H54 (cell line): ENCODE measurements around the gene ONECUT1.
"Not testable (repeated sequence)": the region's sequence is repeated elsewhere in the genome, so short reads cannot be mapped to it uniquely, and the experiment has no call there.

ENCODE experiments used
- DNase-seq: peaks from one replicate; pipeline ENCODE4 v3.0.0; 2011; ENCODE audit warnings: low spot score, mixed read lengths; ENCODE audit not compliant: insufficient read length
- FAIRE-seq: peaks from 3 replicates; lab custom pipeline; 2011; peaks lifted over from hg19 to GRCh38; lab: Jason Lieb, UNC
- POLR2A ChIP-seq: IDR thresholded peaks from 2 replicates; pipeline ENCODE4 v1.6.1; 2011; ENCODE audit warnings: low read depth, mild to moderate bottlenecking, low read length

ONECUT1 gene

GRCh38 chr15:52790169-52790708, at the start of gene ONECUT1:
TSS of gene ONECUT1 (minus strand) at chr15:52790336. CDS start at chr15:52789884, 452 bp downstream.
- FAIRE-seq (no peak), DNase-seq (peak; percentile 78)
- peak; percentile 51; the same call in 1 of the 2 replicates for TF ChIP-seq POLR2A

GRCh38 chr15:52834379-52834778, 44.2 kb upstream of the ONECUT1 start:
- no peak for FAIRE-seq
- no peak for DNase-seq
- no peak for TF ChIP-seq POLR2A

GRCh38 chr15:52824169-52824942, 34.2 kb upstream of the ONECUT1 start:
- not testable (repeated sequence) for DNase-seq, FAIRE-seq

- DNase-seq, result no peak
- FAIRE-seq, result no peak
- no peak for TF ChIP-seq POLR2A
Observed at GRCh38 chr15:52822475-52822874, 32.3 kb upstream of the ONECUT1 start.

- FAIRE-seq (no peak), DNase-seq (no peak)
- no peak for TF ChIP-seq POLR2A
Observed at GRCh38 chr15:52819253-52819652, 29.1 kb upstream of the ONECUT1 start.

- not testable (repeated sequence) for DNase-seq, FAIRE-seq
Observed at GRCh38 chr15:52815899-52816298, 25.8 kb upstream of the ONECUT1 start.

GRCh38 chr15:52808996-52809395, 18.9 kb upstream of the ONECUT1 start:
- FAIRE-seq (no peak), DNase-seq (no peak)
- TF ChIP-seq POLR2A, result no peak

GRCh38 chr15:52808441-52808840, 18.3 kb upstream of the ONECUT1 start:
- no peak for TF ChIP-seq POLR2A
- DNase-seq, result no peak
- FAIRE-seq, result no peak

- DNase-seq (no peak), FAIRE-seq (no peak)
- TF ChIP-seq POLR2A, result no peak
Observed at GRCh38 chr15:52806284-52806655, 16.1 kb upstream of the ONECUT1 start.

- no peak for TF ChIP-seq POLR2A
- FAIRE-seq (no peak), DNase-seq (no peak)
Observed at GRCh38 chr15:52805351-52806283, 15.5 kb upstream of the ONECUT1 start.

GRCh38 chr15:52804526-52805081, 14.5 kb upstream of the ONECUT1 start:
- TF ChIP-seq POLR2A, result no peak
- FAIRE-seq, result no peak
- DNase-seq, result no peak

- DNase-seq, result no peak
- no peak for FAIRE-seq
- no peak for TF ChIP-seq POLR2A
Observed at GRCh38 chr15:52803467-52804306, 13.6 kb upstream of the ONECUT1 start.

- DNase-seq, result no peak
- FAIRE-seq, result no peak
- no peak for TF ChIP-seq POLR2A
Observed at GRCh38 chr15:52803108-52803466, 13.0 kb upstream of the ONECUT1 start.

GRCh38 chr15:52802110-52802509, 12.0 kb upstream of the ONECUT1 start:
- DNase-seq (no peak), FAIRE-seq (no peak)
- no peak for TF ChIP-seq POLR2A
